ENCODE data around the gene GFY. TPM values are rescaled to one million over a fixed set of nuclear protein-coding genes. Genes with fewer than 3 reads are reported as not detected.

The GFY gene
- total RNA-seq, 6 experiments from 2014 or later, result not detected

GRCh38 chr19:49411681-49412326, 13.4 kb upstream of the GFY start:
- no peak for DNase-seq
- intact Hi-C loops (cut with DNase I), result no loop called here

GRCh38 chr19:49413348-49413747, 11.8 kb upstream of the GFY start:
- ATAC-seq, result no peak
- H3K27me3 ChIP-seq, result no peaks in the 10 kb centered on the region
- no peaks in the 10 kb centered on the region for H3K36me3 ChIP-seq
- H3K9me3 ChIP-seq, result no peaks in the 10 kb centered on the region
- intact Hi-C loops (cut with DNase I), result no loop called here
- no peaks in the 10 kb centered on the region for H3K4me1 ChIP-seq
- no peak overlapping the region for H3K27ac ChIP-seq
- WGBS (ENCODE audit: insufficient coverage, low coverage, low lambda C conversion rate, missing lambda C conversion rate), result 67% methylated on average over 1 of the region's 9 CpGs
- DNase-seq, result no peak
- no peak for TF ChIP-seq CTCF (IDR thresholded peaks at IDR 0.05)
- TF ChIP-seq POLR2A (IDR thresholded peaks at IDR 0.05), result no peak
- no peak overlapping the region for H3K4me3 ChIP-seq

More at GRCh38 chr19:49411681-49412326, 13.4 kb upstream of the GFY start:
- Histone ChIP-seq H3K36me3 (no peaks in the 10 kb centered on the region), H3K27ac (no peak overlapping the region), H3K9me3 (no peaks in the 10 kb centered on the region), H3K4me3 (no peak overlapping the region), H3K27me3 (no peaks in the 10 kb centered on the region), H3K4me1 (no peaks in the 10 kb centered on the region)
- TF ChIP-seq POLR2A (IDR thresholded peaks at IDR 0.05) (no peak), CTCF (IDR thresholded peaks at IDR 0.05) (no peak)
- no peak for ATAC-seq
- WGBS (ENCODE audit: insufficient coverage, low coverage, low lambda C conversion rate, missing lambda C conversion rate), result 69% methylated on average over 3 of the region's 3 CpGs

- TF ChIP-seq POLR2A (IDR thresholded peaks at IDR 0.05) (no peak), CTCF (IDR thresholded peaks at IDR 0.05) (no peak)
- Histone ChIP-seq H3K27me3 (no peaks in the 10 kb centered on the region), H3K4me3 (no peak overlapping the region), H3K27ac (no peak overlapping the region), H3K4me1 (no peaks in the 10 kb centered on the region), H3K9me3 (no peaks in the 10 kb centered on the region), H3K36me3 (no peaks in the 10 kb centered on the region)
- DNase-seq (no peak), ATAC-seq (no peak)
- intact Hi-C loops (cut with DNase I), result no loop called here
- 63% methylated on average over 2 of the region's 3 CpGs for WGBS (ENCODE audit: insufficient coverage, low coverage, low lambda C conversion rate, missing lambda C conversion rate)
Observed at GRCh38 chr19:49414256-49414655, 10.9 kb upstream of the GFY start.

GRCh38 chr19:49415102-49415809, 9.9 kb upstream of the GFY start:
- no peaks in the 10 kb centered on the region for H3K9me3 ChIP-seq
- WGBS (ENCODE audit: insufficient coverage, low coverage, low lambda C conversion rate, missing lambda C conversion rate), result no CpG with 5 or more reads among the region's 15 CpGs
- H3K36me3 ChIP-seq, result no peaks in the 10 kb centered on the region
- TF ChIP-seq POLR2A (IDR thresholded peaks at IDR 0.05) (no peak), CTCF (IDR thresholded peaks at IDR 0.05) (no peak)
- H3K27me3 ChIP-seq, result peaks cover 0 to under 1% of the 10 kb centered on the region in 2 donors
- DNase-seq, result no peak
- H3K27ac ChIP-seq, result no peak overlapping the region
- ATAC-seq, result no peak
- H3K4me1 ChIP-seq, result no peaks in the 10 kb centered on the region
- intact Hi-C loops (cut with DNase I), result no loop called here
- no peak overlapping the region for H3K4me3 ChIP-seq

All from right lobe of liver (tissue), 6 donors.